ENCODE data around the gene MAP3K2.
A peak's percentile ranks its signal among the peaks of the same experiment; 100 is the strongest.

MAP3K2 gene

DNA sequence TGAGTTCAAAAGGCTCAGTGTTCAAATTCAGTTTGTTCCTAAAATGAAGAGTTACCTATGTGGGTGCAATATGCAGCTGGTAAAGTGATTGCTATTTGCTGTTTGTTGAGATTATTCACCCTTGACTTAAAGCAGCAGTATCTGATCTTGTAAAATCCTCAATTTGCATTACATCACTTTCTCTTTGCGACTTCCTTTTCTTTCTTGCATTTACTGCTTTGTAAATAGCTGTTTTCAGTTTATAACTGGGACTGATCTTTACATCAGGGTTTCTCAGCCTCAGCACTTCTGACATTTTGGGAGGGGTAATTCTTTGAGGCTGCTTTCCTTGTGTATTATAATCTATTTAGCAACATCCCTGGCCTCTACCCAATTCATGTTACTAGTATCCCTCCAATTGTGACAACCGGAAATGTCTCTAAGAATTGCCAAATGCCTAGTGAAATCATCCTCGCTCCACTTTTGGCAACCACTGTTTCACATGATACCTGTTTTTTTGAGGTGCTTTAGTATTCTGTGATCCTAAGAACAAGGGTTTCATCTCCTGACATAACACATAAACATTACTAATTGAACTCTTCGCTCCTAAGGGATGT, 81.7 kb downstream of the MAP3K2 start:
- TF ChIP-seq JUND (IDR thresholded peaks at IDR 0.05; ENCODE audit: low read depth) = no peak
- no peak for DNase-seq (ENCODE audit: low read depth in 1 of 2, low spot score in 1 of 2)
- in situ Hi-C loops (cut with HindIII; ENCODE audit: low pct_unique_long_range_greater_than_20kb, low sequenced_read_pairs) = no loop called here

- no peak for TF ChIP-seq JUND (IDR thresholded peaks at IDR 0.05; ENCODE audit: low read depth)
- in situ Hi-C loops (cut with HindIII; ENCODE audit: low pct_unique_long_range_greater_than_20kb, low sequenced_read_pairs) = no loop called here
- DNase-seq (ENCODE audit: low read depth in 1 of 2, low spot score in 1 of 2) = no peak
Observed at GRCh38 chr2:127302168-127302567, 85.6 kb downstream of the MAP3K2 start.

DNA sequence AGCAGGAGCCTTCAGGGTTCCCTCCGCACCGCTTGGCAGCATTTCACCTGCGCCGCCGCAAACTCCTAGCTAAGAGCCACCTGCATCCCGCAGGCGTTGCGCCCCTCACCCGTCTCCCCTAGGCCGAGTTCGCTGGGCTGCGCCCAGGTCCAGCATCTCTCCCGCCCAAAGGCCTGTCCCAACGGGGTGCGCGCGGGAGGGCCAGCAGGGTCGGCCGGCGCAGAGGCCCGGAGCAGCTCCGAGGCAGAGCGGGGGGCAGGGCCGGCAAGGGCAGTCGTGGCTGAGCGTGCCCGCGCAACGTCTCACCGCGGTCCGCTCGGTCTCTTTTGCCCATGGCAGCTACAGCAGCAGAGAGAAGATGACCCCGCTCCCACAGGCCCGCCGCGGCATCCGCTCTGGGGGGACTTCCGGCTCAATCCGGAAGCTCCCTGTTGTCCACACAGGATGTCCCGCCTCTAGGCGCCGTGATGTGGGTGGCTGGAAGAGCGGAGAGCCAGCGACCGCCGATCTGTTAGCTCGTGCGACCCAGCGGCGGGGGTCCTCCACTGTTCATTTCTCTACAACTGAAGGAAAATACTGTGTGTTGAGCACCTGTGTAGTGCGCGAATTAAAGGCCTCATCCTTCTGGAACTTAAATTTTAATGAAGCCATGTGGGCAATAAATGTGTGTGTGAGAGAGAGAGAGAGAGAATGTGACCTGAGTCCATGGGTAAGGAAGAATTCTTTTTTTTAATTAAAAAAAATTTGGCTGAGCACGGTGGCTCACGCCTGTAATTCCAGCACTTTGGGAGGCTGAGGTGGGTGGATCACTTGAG, 93.8 kb downstream of the MAP3K2 start, which contains the start of gene ERCC3:
Gene ERCC3 (minus strand): TSS at position 397 of the 815 bp plus-strand sequence. CDS start 63 bp downstream, at position 334.
- TF ChIP-seq JUND (IDR thresholded peaks at IDR 0.05; ENCODE audit: low read depth) = no peak
- peak; percentile 76 to 82 for DNase-seq (ENCODE audit: low read depth in 1 of 2, low spot score in 1 of 2)
- in situ Hi-C loops (cut with HindIII; ENCODE audit: low pct_unique_long_range_greater_than_20kb, low sequenced_read_pairs) = no loop called here

DNA sequence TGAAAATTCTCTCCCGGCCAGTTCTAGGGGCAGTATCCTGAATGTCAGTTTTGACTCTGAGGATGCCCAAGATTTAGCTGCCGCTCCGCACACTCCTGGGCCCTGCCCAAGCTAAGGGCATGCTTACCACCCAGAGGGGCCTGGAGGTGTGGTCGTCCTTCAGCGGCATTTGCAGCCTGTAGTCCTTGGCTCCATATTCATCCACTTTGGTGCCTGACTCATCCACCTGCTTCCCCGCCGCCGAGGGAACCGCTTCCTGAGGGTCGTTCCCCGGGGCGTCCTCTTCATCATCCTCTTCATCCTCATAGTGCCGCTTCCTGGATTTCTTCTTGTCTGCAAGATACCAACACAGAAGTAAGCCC, 94.4 kb downstream of the MAP3K2 start:
- no peak for TF ChIP-seq JUND (IDR thresholded peaks at IDR 0.05; ENCODE audit: low read depth)
- no peak for DNase-seq (ENCODE audit: low read depth in 1 of 2, low spot score in 1 of 2)
- in situ Hi-C loops (cut with HindIII; ENCODE audit: low pct_unique_long_range_greater_than_20kb, low sequenced_read_pairs) = no loop called here

DNA sequence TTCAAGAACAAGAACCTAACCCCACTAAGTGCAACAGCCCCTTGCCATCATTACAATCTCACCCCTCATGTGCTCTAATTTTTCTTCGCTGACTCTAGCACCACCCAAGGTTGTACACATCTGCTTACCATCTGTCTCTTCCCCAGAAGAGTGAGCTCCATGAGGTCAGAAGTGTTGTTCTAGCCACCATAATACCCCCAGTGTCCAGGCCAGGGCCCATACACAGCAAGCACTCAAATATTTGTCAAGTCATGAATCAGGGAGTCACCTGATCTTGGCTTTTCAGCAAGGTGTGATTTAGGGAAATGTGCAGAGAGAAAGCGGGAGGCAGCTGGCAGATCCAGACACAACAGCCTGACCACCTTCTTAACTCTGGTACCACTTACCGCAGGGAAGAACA, 99.5 kb downstream of the MAP3K2 start:
- no peak for TF ChIP-seq JUND (IDR thresholded peaks at IDR 0.05; ENCODE audit: low read depth)
- DNase-seq (ENCODE audit: low read depth in 1 of 2, low spot score in 1 of 2) = no peak
- in situ Hi-C loops (cut with HindIII; ENCODE audit: low pct_unique_long_range_greater_than_20kb, low sequenced_read_pairs) = no loop called here

DNA sequence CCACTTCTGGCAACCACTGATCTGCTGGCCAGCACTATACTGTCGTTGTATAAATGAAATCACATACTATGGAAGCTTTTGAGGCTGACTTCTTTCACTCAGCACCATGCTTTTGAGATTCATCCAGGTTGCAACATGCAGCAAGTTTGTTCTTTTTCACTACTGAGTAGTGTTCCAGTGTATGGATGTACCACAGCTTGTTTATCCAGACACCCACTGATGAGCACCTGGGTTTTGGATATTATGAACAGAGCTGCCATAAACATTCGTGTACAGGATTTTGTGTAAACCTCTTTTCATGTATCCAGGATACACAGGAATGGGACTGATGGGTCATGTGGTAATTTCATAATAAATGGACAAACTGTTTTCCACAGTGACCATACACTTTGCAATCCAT, 104.5 kb downstream of the MAP3K2 start:
- no peak for DNase-seq (ENCODE audit: low read depth in 1 of 2, low spot score in 1 of 2)
- no peak for TF ChIP-seq JUND (IDR thresholded peaks at IDR 0.05; ENCODE audit: low read depth)
- in situ Hi-C loops (cut with HindIII; ENCODE audit: low pct_unique_long_range_greater_than_20kb, low sequenced_read_pairs) = no loop called here

GRCh38 chr2:127280693-127281092, 107.1 kb downstream of the MAP3K2 start:
- in situ Hi-C loops (cut with HindIII; ENCODE audit: low pct_unique_long_range_greater_than_20kb, low sequenced_read_pairs) = no loop called here
- no peak for TF ChIP-seq JUND (IDR thresholded peaks at IDR 0.05; ENCODE audit: low read depth)
- DNase-seq (ENCODE audit: low read depth in 1 of 2, low spot score in 1 of 2) = no peak

- TF ChIP-seq JUND (IDR thresholded peaks at IDR 0.05; ENCODE audit: low read depth) = no peak
- no peak for DNase-seq (ENCODE audit: low read depth in 1 of 2, low spot score in 1 of 2)
- in situ Hi-C loops (cut with HindIII; ENCODE audit: low pct_unique_long_range_greater_than_20kb, low sequenced_read_pairs) = no loop called here
Observed at GRCh38 chr2:127279781-127280180, 108.0 kb downstream of the MAP3K2 start.

GRCh38 chr2:127278959-127279358, 108.8 kb downstream of the MAP3K2 start:
- DNase-seq (ENCODE audit: low read depth in 1 of 2, low spot score in 1 of 2) = no peak
- in situ Hi-C loops (cut with HindIII; ENCODE audit: low pct_unique_long_range_greater_than_20kb, low sequenced_read_pairs) = no loop called here

DNA sequence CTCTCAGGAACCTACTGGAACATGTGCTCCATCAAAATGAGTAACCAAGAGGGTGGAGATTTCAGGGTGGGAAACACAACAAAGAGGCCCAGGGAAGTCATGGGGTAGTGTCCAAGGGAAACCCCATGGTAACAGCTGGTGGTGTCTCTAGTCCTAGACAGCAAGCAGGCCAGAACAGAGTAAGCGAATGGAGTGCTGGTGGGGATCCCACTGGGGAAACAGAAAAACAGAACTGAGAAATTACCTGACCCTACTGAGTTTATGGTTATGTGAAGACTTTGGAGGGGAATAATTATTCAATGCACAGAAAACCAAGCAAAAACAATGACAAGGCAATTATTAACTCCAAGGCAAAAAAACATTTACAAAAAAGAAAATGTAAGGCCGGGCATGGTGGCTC, 110.7 kb downstream of the MAP3K2 start:
- no peak for DNase-seq (ENCODE audit: low read depth in 1 of 2, low spot score in 1 of 2)
- TF ChIP-seq JUND (IDR thresholded peaks at IDR 0.05; ENCODE audit: low read depth) = no peak
- in situ Hi-C loops (cut with HindIII; ENCODE audit: low pct_unique_long_range_greater_than_20kb, low sequenced_read_pairs) = no loop called here

More at GRCh38 chr2:127278959-127279358, 108.8 kb downstream of the MAP3K2 start:
- TF ChIP-seq JUND (IDR thresholded peaks at IDR 0.05; ENCODE audit: low read depth) = no peak

- in situ Hi-C loops (cut with HindIII; ENCODE audit: low pct_unique_long_range_greater_than_20kb, low sequenced_read_pairs) = no loop called here
- no peak for DNase-seq (ENCODE audit: low read depth in 1 of 2, low spot score in 1 of 2)
- TF ChIP-seq JUND (IDR thresholded peaks at IDR 0.05; ENCODE audit: low read depth) = no peak
Observed at GRCh38 chr2:127275789-127276188, 112.0 kb downstream of the MAP3K2 start.

- in situ Hi-C loops (cut with HindIII; ENCODE audit: low pct_unique_long_range_greater_than_20kb, low sequenced_read_pairs) = no loop called here
- no peak for TF ChIP-seq JUND (IDR thresholded peaks at IDR 0.05; ENCODE audit: low read depth)
Observed at GRCh38 chr2:127275356-127275755, 112.4 kb downstream of the MAP3K2 start.

GRCh38 chr2:127270663-127271062, 117.1 kb downstream of the MAP3K2 start:
- in situ Hi-C loops (cut with HindIII; ENCODE audit: low pct_unique_long_range_greater_than_20kb, low sequenced_read_pairs) = no loop called here
- DNase-seq (ENCODE audit: low read depth in 1 of 2, low spot score in 1 of 2) = no peak
- TF ChIP-seq JUND (IDR thresholded peaks at IDR 0.05; ENCODE audit: low read depth) = no peak

More at GRCh38 chr2:127275356-127275755, 112.4 kb downstream of the MAP3K2 start:
- no peak for DNase-seq (ENCODE audit: low read depth in 1 of 2, low spot score in 1 of 2)

Measured in T47D (cell line).